Neutrophil (primary cell): ENCODE results near the gene INPP1.

Experiments
- H3K27ac ChIP-seq: fragments of 200-600 bp; sonication (generic); 2 replicates; pipeline ENCODE4 v1.5.1; 2016; ENCODE audit warnings: mild to moderate bottlenecking, moderate library complexity
- H3K27me3 ChIP-seq: fragments of 200-600 bp; sonication (generic); 2 replicates; pipeline ENCODE4 v1.6.0; 2016; ENCODE audit warnings: mild to moderate bottlenecking
- H3K36me3 ChIP-seq: fragments of 200-600 bp; sonication (generic); 2 replicates; pipeline ENCODE4 v1.5.1; 2017
- H3K4me1 ChIP-seq, 2 experiments: fragments of 200-600 bp in 1 of 2; sonication (generic) in 1 of 2; 1 replicate in 1 of 2; 2 replicates in 1 of 2; pipeline versions ENCODE4 v1.5.1 to v1.6.1; 2013 to 2016; ENCODE audit warnings: low read depth in 1 of 2, low read length in 1 of 2, mild to moderate bottlenecking in 1 of 2, moderate library complexity in 1 of 2; ENCODE audit not compliant: control insufficient read depth in 1 of 2, insufficient read depth in 1 of 2
- H3K4me3 ChIP-seq, 2 experiments: fragments of 200-600 bp in 1 of 2; sonication (generic) in 1 of 2; 1 replicate in 1 of 2; 2 replicates in 1 of 2; pipeline ENCODE4 v1.5.1; 2013 to 2016; ENCODE audit warnings: low read depth in 1 of 2, low read length in 1 of 2, mild to moderate bottlenecking in 1 of 2, moderate library complexity in 1 of 2
- H3K9me3 ChIP-seq: fragments of 200-600 bp; sonication (generic); 2 replicates; pipeline ENCODE4 v1.5.1; 2016
- TF ChIP-seq, protein P1 (sequence below): fragments of 200-600 bp; sonication (generic); IDR thresholded peaks from 2 replicates; pipeline ENCODE4 v1.5.1; 2016; ENCODE audit warnings: antibody characterized with exemption

INPP1 gene

DNA sequence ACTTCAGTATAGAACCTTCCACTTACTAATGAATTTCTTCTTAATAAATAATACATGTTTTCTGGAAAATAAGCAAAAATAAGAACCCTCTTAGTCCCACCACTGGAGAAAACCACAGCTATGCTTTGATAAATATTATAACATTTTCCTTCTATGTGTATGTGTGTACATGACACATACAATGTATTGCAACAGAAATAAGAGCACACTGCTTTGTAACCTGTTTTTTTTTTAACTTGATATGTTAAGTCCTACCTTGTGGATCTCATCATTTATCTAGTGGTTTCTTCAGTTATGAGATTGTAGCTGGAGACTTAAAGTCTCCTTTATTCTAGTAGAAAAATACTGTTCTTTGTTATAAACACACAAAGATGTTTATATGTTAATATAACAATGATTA, 17.2 kb downstream of the INPP1 start:
- TF ChIP-seq, protein P1, sequence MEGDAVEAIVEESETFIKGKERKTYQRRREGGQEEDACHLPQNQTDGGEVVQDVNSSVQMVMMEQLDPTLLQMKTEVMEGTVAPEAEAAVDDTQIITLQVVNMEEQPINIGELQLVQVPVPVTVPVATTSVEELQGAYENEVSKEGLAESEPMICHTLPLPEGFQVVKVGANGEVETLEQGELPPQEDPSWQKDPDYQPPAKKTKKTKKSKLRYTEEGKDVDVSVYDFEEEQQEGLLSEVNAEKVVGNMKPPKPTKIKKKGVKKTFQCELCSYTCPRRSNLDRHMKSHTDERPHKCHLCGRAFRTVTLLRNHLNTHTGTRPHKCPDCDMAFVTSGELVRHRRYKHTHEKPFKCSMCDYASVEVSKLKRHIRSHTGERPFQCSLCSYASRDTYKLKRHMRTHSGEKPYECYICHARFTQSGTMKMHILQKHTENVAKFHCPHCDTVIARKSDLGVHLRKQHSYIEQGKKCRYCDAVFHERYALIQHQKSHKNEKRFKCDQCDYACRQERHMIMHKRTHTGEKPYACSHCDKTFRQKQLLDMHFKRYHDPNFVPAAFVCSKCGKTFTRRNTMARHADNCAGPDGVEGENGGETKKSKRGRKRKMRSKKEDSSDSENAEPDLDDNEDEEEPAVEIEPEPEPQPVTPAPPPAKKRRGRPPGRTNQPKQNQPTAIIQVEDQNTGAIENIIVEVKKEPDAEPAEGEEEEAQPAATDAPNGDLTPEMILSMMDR: no peak
- Histone ChIP-seq H3K27me3 (no peaks in the 10 kb centered on the region), H3K4me1 (peaks cover 16 to 30% of the 10 kb centered on the region in 2 experiments), H3K27ac (peak overlapping the region; percentile 75), H3K36me3 (peaks cover 53% of the 10 kb centered on the region), H3K9me3 (no peaks in the 10 kb centered on the region), H3K4me3 (no peak overlapping the region)

DNA sequence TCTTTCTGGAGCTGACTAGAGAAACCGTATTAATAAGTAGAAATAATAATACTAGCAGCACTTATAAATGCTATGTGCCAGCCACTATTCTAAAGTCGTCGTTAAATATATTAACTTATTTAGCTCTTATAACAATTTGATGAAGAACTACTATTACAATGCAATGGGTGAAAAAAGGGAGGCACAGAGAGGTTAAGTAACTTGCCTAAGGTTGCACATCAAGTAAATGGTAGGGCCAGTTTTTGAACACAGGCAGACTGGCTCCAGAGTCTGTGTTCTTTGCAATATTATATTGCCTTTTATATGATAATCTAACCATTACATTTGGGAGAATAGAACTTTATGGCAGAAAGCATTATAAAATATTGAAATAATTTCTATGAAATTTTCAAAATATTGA, 17.6 kb downstream of the INPP1 start:
- Histone ChIP-seq H3K27me3 (no peaks in the 10 kb centered on the region), H3K27ac (no peak overlapping the region), H3K36me3 (peaks cover 53% of the 10 kb centered on the region), H3K9me3 (no peaks in the 10 kb centered on the region), H3K4me3 (no peak overlapping the region), H3K4me1 (peaks cover 14 to 26% of the 10 kb centered on the region in 2 experiments)
- TF ChIP-seq, protein P1: no peak

DNA sequence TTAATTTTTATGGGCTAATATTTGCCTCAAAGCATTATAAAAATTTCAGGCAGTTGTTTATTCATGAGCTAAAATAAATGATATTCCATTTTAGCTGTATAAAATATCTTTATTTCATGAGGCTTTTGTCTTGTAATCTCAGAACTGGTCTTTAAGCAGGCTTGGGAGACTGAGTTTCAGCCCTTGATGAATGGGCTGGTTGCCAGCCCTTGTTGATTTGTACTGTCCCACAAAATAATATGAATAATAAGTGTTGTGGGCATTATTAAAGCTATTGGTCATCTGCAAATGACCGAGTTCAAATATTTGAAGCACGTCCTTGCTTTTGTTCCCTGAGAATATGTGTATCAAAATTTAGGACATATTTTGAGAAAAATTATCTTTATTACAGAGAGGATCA, 18.2 kb downstream of the INPP1 start:
- H3K4me3 ChIP-seq: no peak overlapping the region
- H3K4me1 ChIP-seq: peaks cover 8 to 20% of the 10 kb centered on the region in 2 experiments

DNA sequence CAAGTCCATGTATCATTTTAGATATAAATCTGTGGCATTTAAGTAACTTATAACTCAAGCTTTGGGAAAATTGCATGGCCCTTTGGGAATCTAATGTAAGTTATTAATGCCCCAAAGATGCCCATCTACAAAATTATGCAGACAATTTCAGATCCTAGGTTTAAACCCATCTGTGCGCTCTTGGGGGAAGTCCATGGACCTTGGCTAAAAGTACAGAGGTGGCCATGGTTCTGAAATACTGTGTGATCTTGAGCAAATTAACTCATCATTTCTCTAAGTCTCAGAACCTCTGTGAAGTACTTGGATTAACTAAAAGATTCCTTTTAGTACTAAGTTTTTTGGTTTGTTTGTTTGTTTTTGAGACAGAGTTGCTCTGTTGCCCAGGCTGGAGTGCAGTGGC, 19.5 kb downstream of the INPP1 start:
- H3K36me3 ChIP-seq: peaks cover 70% of the 10 kb centered on the region

More for the DNA sequence above, 18.2 kb downstream of the INPP1 start:
- no peaks in the 10 kb centered on the region for H3K27me3 ChIP-seq
- TF ChIP-seq, protein P1: no peak
- no peak overlapping the region for H3K27ac ChIP-seq
- no peaks in the 10 kb centered on the region for H3K9me3 ChIP-seq
- H3K36me3 ChIP-seq: peaks cover 56% of the 10 kb centered on the region

DNA sequence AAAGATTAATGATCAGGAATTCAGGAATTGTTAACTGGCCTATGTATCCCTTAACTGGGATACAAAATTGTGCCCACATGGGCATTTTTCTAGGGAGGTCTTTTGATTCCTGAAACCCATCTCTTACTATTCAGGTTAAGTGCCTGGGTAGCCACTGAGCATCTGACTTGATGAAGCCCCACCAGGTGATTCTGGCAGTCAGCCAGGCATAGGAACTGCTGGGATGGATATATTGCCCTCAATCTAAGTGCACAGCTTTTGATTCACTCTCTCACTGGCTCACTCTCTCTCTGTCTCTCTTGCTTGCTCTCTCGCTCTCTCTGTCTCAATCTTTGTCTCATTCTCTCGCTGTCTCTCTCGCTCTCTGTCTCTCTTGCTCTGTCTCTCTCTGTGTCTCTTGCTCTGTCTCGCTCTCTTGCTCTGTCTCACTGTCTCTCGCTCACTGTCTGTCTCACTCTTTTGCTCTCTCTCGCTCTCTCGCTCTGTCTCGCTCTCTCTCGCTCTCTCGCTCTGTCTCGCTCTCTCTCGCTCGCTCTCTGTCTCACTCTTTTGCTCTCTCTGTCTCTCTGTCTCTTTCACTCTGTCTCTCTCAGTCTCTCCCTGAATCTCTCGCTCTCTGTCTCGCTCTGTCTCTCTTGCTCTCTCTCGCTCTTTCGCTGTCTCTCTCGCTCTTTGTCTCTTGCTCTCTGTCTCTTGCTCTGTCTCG, 22.3 kb downstream of the INPP1 start:
- Histone ChIP-seq H3K36me3 (peaks cover 88% of the 10 kb centered on the region), H3K27ac (no peak overlapping the region), H3K4me3 (no peak overlapping the region), H3K27me3 (no peaks in the 10 kb centered on the region), H3K9me3 (no peaks in the 10 kb centered on the region), H3K4me1 (no peaks in the 10 kb centered on the region)
- TF ChIP-seq, protein P1: no peak

More for the DNA sequence above, 19.5 kb downstream of the INPP1 start:
- Histone ChIP-seq H3K9me3 (no peaks in the 10 kb centered on the region), H3K27me3 (no peaks in the 10 kb centered on the region), H3K27ac (no peak overlapping the region), H3K4me1 (peaks cover 6 to 16% of the 10 kb centered on the region in 2 experiments), H3K4me3 (no peak overlapping the region)
- TF ChIP-seq, protein P1: no peak
